Dedifferentiated amniotic fluid mesenchymal stem cell (primary cell): ENCODE data around the gene RAB4B.
"Not testable (repeated sequence)": the region's sequence is repeated elsewhere in the genome, so short reads cannot be mapped to it uniquely, and the experiment has no call there.

ENCODE experiments used
- DNase-seq: peaks from one replicate; pipeline ENCODE4 v3.0.0-alpha.2; 2016; ENCODE audit errors: extremely low spot score

The RAB4B gene

GRCh38 chr19:40750874-40751537 lies 27.0 kb upstream of the RAB4B start, which contains the start of gene SNRPA:
Gene SNRPA, plus strand, starts transcription at chr19:40751203. Its CDS starts 206 bp downstream, at chr19:40751409.
- DNase-seq, result peak; percentile 99

DNA sequence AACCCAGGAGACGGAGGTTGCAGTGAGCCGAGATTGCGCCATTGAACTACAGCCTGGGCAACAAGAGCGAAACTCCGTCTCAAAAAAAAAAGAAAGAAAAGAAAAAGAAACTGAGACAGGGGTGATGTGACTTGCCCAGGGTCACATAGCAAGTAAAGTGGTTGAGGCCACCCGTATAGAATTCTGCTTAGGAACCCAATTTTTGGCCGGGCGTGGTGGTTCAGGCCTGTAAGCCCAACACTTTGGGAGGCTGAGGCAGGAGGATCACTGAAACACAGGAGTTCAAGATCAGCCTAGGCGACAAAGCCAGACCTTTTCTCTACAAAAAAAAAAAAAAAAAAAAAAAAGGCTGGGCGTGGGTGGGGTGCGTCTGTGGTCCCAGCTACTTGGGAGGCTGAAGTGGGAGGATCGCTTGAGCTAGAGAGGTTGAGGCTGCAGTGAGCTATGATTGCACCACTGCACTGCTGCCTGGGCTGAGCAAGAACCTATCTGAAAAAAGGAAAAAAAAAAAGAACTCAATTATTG lies 25.7 kb upstream of the RAB4B start:
- DNase-seq, result no peak

DNA sequence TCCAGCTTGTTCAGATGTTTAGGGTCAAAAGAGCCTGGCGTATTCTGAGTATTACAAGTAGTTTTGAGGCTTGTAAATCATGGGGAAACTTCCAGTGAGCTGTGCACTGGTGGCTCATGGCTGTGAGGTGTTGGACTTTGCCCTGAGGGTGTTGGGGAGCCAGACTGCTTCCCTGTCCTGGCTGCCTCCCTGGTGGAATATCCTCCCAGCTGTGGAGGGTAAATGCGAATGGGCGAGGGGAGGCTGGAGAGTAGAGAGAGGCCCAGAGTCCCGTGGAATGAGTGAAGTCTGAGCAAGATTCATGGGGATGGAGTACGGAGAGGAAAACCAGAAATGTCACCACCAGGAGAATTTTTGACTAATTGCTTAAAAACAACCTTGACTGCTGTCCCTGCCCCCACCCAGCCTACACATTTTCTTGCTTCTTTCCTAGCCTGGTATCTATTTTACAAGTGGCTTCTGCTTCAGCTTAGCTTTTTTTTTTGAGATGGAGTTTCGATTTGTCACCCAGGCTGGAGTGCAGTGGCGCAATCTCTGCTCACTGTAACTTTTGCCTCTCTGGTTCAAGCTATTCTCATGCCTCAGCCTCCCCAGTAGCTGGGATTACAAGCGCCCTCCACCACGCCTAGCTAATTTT lies 23.3 kb upstream of the RAB4B start:
- DNase-seq, result no peak

DNA sequence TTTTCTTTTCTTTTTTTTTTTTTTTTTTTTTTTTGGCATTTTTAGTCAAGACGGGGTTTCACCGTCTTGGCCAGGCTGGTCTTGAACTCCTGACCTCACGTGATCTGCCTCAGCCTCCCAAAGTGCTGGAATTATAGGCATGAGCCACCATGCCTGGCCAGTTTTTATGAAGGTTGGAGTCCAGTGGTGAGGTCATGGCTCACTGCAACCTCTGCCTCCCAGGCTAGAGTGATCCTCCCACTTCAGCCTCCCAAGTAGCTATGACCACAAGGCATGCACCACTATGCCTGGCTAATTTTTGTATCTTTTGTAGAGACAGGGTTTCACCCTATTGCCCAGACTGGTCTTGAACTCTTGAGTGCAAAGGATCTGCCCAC lies 22.8 kb upstream of the RAB4B start:
- DNase-seq, result no peak

DNA sequence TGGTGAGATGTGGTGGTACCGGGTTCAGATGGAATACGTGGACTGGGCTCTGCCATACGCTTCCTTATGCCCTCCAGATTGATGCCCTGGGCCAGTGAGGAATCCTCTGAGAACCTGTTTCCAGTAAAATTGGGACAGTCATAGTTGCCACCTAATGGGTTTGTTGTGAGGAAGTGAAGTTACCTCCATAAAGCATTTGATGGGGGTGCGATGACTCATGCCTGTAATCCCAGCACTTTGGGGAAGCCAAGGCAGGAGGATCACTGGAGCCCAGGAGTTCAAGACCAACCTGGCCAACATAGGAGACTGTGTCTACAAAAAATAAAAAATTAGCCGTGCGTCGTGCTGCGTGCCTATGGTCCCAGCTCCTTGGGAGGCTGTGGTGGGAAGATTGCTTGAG lies 22.3 kb upstream of the RAB4B start:
- no peak for DNase-seq

- DNase-seq, result no peak
Observed at GRCh38 chr19:40756502-40757110, 21.4 kb upstream of the RAB4B start.

DNA sequence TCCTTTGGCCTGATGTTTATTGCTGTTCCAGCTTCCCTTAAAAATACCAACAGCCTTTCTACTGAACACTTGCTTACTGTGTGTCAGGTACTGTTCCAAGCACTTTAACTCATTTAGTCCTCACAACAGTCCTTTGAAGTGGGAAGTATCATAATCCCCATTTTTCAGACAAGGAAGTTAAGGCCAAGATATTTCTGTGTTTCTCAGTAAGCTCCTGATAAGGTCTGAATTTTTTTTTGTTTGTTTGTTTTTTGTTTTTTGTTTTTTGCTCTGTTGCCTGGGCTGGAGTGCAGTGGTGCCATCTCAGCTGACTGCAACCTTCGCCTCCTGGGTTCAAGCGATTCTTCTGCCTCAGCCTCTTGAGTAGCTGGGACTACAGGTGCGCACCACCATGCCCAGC lies 19.6 kb upstream of the RAB4B start:
- DNase-seq, result no peak

DNA sequence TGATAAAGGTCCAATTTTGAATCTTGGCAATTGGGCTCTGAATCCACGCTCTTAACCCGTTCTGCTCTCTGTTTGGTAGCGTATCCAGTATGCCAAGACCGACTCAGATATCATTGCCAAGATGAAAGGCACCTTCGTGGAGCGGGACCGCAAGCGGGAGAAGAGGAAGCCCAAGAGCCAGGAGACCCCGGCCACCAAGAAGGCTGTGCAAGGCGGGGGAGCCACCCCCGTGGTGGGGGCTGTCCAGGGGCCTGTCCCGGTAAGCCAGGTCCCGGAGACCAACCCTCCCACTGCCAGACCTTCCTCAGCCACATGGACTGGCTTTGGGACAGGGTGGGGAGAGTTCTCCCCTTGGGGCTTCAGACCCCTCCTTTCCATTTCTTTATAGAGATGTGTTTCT lies 18.7 kb upstream of the RAB4B start:
- DNase-seq, result no peak

GRCh38 chr19:40762754-40763470 lies 15.1 kb upstream of the RAB4B start:
- DNase-seq, result no peak

DNA sequence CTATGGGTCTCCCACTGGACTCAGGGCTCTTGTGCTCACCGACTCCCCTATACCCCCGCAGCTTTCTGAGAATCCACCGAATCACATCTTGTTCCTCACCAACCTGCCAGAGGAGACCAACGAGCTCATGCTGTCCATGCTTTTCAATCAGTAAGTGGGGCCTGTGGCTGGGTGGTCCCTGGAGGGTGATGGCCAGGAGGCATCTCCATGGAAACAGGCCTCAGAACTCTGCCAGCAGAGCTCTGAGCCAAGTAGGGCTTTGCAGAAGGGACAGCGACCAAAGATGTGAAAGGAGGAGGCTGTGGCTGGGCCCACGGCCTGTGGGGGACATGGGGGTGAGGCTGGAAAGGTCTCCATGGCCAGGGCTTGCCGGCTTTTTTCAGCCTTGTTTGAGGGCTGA lies 14.5 kb upstream of the RAB4B start:
- no peak for DNase-seq

- DNase-seq, result no peak
Observed at GRCh38 chr19:40763963-40764362, 14.1 kb upstream of the RAB4B start.

GRCh38 chr19:40766385-40766784 lies 11.7 kb upstream of the RAB4B start:
- DNase-seq, result not testable (repeated sequence)

DNA sequence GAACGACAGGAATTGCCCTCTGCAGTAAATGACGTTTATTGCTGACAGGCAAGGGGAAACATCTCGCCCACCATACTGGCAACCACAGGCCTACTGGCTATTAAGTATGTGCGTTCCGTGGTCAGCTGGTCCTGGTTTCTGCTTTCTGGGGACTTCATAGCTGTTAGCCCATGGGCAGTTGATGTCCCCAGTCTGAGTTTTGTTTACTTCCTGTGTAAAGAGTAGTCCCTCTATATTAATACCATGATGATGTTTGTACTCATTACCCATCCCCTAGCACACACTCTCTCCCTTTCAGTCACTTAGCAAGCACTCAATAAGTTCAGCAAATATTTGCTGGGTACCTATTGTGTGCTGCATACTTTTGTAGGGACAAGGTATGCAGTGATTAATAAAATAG lies 9.2 kb upstream of the RAB4B start:
- no peak for DNase-seq

- DNase-seq, result not testable (repeated sequence)
Observed at GRCh38 chr19:40771101-40771862, 6.8 kb upstream of the RAB4B start.

- DNase-seq, result no peak
Observed at GRCh38 chr19:40774916-40775631, 3.0 kb upstream of the RAB4B start, which contains the start of gene MIA. Gene MIA, plus strand, starts transcription at chr19:40775521. Its CDS starts 22 bp downstream, at chr19:40775543.

GRCh38 chr19:40775632-40776022 lies 2.4 kb upstream of the RAB4B start:
- no peak for DNase-seq

DNA sequence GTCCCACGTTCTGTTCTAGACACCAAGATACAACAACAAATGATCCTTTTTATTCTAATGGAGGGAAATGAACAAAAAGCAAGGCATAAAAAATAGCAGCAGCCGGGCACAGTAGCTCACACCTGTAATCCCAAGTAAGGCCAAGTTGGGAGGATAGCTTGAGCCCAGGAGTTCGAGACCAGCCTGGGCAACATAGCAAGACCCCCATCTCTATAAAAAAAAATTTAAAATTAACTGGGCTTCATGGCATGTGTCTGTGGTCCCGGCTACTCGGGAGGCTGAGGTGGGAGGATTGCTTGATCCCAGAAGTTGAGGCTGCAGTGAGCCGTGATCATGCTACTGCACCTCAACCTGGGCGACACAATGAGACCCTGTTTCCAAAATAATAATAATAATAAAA lies 1.7 kb upstream of the RAB4B start:
- no peak for DNase-seq

DNA sequence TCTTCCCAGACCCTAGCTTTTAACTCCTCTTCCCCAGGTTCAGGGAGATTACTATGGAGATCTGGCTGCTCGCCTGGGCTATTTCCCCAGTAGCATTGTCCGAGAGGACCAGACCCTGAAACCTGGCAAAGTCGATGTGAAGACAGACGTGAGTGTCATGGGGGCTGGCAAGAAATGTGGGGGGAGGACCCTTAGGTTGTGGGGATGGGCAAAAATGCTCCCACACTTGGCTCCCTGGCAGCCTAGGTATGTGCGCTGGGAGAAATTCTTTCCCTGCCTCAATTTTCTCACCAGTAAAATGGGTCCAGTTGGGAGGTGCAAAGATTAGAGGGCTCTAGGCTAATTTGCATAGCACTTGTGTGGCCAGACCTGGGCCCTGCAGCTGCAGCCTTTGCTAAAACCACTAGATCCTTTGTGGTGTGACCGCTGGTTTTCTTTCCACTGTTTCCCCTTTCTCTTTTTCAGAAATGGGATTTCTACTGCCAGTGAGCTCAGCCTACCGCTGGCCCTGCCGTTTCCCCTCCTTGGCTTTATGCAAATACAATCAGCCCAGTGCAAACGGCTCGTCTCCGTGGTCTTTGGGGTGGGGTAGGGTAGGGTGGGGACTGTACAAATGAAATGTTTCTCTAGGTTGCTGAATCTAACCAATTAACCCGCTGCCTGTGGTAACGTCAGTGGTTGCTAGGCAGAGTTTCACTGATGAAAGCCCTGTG lies 959 bp upstream of the RAB4B start:
- peak; percentile 96 for DNase-seq

- DNase-seq, result no peak
Observed at GRCh38 chr19:40777645-40777936, 456 bp upstream of the RAB4B start.

GRCh38 chr19:40778706-40779284 lies 748 bp downstream of the RAB4B start:
- no peak for DNase-seq
